RWPE2 (cell line): ENCODE measurements around the gene COL4A3.

Experiments
- ATAC-seq: fragments of 200-7000 bp; cut with Tn5 transposase; 3 replicates; pipeline ENCODE4 v1.9.1; 2021; ENCODE audit warnings: low read depth
- DNase-seq: peaks from one replicate; pipeline ENCODE4 v3.0.0-alpha.2; 2020; ENCODE audit warnings: low spot score
- H3K27ac ChIP-seq: fragments of 450-650 bp; 2 replicates; pipeline ENCODE4 v1.5.1; 2017; ENCODE audit warnings: mild to moderate bottlenecking; ENCODE audit not compliant: poor library complexity, severe bottlenecking
- H3K27me3 ChIP-seq: fragments of 250-450 bp; sonication (Bioruptor Pico); 2 replicates; pipeline ENCODE4 v1.5.1; 2021; ENCODE audit warnings: mild to moderate bottlenecking, moderate library complexity; ENCODE audit not compliant: insufficient read depth, poor library complexity, severe bottlenecking
- H3K36me3 ChIP-seq: fragments of 250-450 bp; sonication (Bioruptor Pico); 2 replicates; pipeline ENCODE4 v1.5.1; 2020; ENCODE audit warnings: low read depth, mild to moderate bottlenecking, moderate library complexity
- H3K4me1 ChIP-seq: fragments of 250-450 bp; sonication (Bioruptor Pico); 2 replicates; pipeline ENCODE4 v1.5.1; 2021; ENCODE audit warnings: mild to moderate bottlenecking, moderate library complexity; ENCODE audit not compliant: insufficient read depth, poor library complexity, severe bottlenecking
- H3K4me3 ChIP-seq: fragments of 250-450 bp; sonication (Bioruptor Pico); 2 replicates; pipeline ENCODE4 v1.5.1; 2021; ENCODE audit warnings: mild to moderate bottlenecking, moderate library complexity; ENCODE audit not compliant: severe bottlenecking
- H3K9me3 ChIP-seq: fragments of 250-450 bp; sonication (Bioruptor Pico); 2 replicates; pipeline ENCODE4 v1.5.1; 2021; ENCODE audit warnings: mild to moderate bottlenecking, moderate library complexity; ENCODE audit not compliant: severe bottlenecking
- CTCF ChIP-seq: fragments of 450-650 bp; IDR thresholded peaks from one replicate; pipeline ENCODE4 v1.5.1; 2017; ENCODE audit warnings: mild to moderate bottlenecking, moderate library complexity; ENCODE audit not compliant: poor library complexity, severe bottlenecking

The COL4A3 gene

GRCh38 chr2:227293531-227293930 is 129.1 kb downstream of the COL4A3 start:
- H3K4me3 ChIP-seq = no peak overlapping the region
- ATAC-seq (no peak), DNase-seq (no peak)
- TF ChIP-seq CTCF = no peak
- no peaks in the 10 kb centered on the region for H3K4me1 ChIP-seq
- H3K27ac ChIP-seq = no peak overlapping the region
- H3K27me3 ChIP-seq = no peaks in the 10 kb centered on the region
- H3K36me3 ChIP-seq = no peaks in the 10 kb centered on the region
- no peaks in the 10 kb centered on the region for H3K9me3 ChIP-seq

- Histone ChIP-seq H3K27ac (no peak overlapping the region), H3K27me3 (no peaks in the 10 kb centered on the region), H3K4me3 (no peak overlapping the region), H3K4me1 (no peaks in the 10 kb centered on the region), H3K9me3 (no peaks in the 10 kb centered on the region), H3K36me3 (no peaks in the 10 kb centered on the region)
- DNase-seq (no peak), ATAC-seq (no peak)
- no peak for TF ChIP-seq CTCF
These were observed 131.4 kb downstream of the COL4A3 start for GRCh38 chr2:227295806-227296205.

GRCh38 chr2:227296671-227297405 is 132.4 kb downstream of the COL4A3 start:
- Histone ChIP-seq H3K36me3 (no peaks in the 10 kb centered on the region), H3K4me3 (no peak overlapping the region), H3K4me1 (no peaks in the 10 kb centered on the region), H3K27me3 (no peaks in the 10 kb centered on the region), H3K9me3 (no peaks in the 10 kb centered on the region), H3K27ac (no peak overlapping the region)
- no peak for TF ChIP-seq CTCF
- DNase-seq (no peak), ATAC-seq (no peak)

GRCh38 chr2:227301523-227301922 is 137.1 kb downstream of the COL4A3 start:
- Histone ChIP-seq H3K4me1 (no peaks in the 10 kb centered on the region), H3K27ac (no peak overlapping the region), H3K36me3 (no peaks in the 10 kb centered on the region), H3K4me3 (no peak overlapping the region), H3K9me3 (no peaks in the 10 kb centered on the region), H3K27me3 (no peaks in the 10 kb centered on the region)
- DNase-seq (no peak), ATAC-seq (no peak)
- TF ChIP-seq CTCF = no peak

GRCh38 chr2:227308784-227309183 is 144.4 kb downstream of the COL4A3 start:
- Histone ChIP-seq H3K27ac (no peak overlapping the region), H3K9me3 (no peaks in the 10 kb centered on the region), H3K36me3 (no peaks in the 10 kb centered on the region), H3K4me1 (no peaks in the 10 kb centered on the region), H3K4me3 (no peak overlapping the region), H3K27me3 (no peaks in the 10 kb centered on the region)
- ATAC-seq = no peak
- no peak for DNase-seq
- TF ChIP-seq CTCF = no peak
